ENCODE data around the gene CCDC68.

DNA sequence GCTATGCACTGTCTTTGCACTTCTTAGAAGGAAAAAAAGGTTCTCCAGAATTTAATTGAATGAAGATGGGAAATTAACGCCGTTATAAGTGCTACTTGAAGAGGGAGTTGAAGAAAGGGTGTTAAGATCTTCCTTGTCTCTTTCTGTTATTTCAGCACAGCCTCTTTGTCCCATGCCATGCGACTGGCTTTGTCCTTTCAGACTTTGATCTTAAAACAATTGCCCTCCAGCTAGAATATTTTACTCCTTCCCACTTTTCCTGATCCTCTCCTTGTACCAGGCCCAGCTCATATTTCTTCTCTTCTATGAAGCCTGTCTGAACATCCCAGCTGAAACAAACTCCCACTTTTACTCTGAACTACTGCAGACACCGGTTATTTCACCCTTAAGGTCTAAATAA, 79.6 kb downstream of the CCDC68 start:
- TF ChIP-seq, protein P1, sequence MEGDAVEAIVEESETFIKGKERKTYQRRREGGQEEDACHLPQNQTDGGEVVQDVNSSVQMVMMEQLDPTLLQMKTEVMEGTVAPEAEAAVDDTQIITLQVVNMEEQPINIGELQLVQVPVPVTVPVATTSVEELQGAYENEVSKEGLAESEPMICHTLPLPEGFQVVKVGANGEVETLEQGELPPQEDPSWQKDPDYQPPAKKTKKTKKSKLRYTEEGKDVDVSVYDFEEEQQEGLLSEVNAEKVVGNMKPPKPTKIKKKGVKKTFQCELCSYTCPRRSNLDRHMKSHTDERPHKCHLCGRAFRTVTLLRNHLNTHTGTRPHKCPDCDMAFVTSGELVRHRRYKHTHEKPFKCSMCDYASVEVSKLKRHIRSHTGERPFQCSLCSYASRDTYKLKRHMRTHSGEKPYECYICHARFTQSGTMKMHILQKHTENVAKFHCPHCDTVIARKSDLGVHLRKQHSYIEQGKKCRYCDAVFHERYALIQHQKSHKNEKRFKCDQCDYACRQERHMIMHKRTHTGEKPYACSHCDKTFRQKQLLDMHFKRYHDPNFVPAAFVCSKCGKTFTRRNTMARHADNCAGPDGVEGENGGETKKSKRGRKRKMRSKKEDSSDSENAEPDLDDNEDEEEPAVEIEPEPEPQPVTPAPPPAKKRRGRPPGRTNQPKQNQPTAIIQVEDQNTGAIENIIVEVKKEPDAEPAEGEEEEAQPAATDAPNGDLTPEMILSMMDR (IDR thresholded peaks at IDR 0.05), result no peak
- TF ChIP-seq EP300 (IDR thresholded peaks at IDR 0.05) (no peak), MAFK (IDR thresholded peaks at IDR 0.05; ENCODE audit: partially characterized antibody) (no peak), CHD2 (IDR thresholded peaks at IDR 0.05; ENCODE audit: low read length, partially characterized antibody) (no peak), HDAC2 (IDR thresholded peaks at IDR 0.05) (no peak), JUNB (IDR thresholded peaks at IDR 0.05) (no peak)

All from A549 (cell line).